ENCODE measurements around the gene TEX29. TPM values are rescaled to one million over a fixed set of nuclear protein-coding genes. Genes with fewer than 3 reads are reported as not detected.

TEX29 gene
- total and polyA plus RNA-seq, 2 of the 4 experiments (the other 2 are of a cell fraction), result 0.46 TPM; not detected in 1

DNA sequence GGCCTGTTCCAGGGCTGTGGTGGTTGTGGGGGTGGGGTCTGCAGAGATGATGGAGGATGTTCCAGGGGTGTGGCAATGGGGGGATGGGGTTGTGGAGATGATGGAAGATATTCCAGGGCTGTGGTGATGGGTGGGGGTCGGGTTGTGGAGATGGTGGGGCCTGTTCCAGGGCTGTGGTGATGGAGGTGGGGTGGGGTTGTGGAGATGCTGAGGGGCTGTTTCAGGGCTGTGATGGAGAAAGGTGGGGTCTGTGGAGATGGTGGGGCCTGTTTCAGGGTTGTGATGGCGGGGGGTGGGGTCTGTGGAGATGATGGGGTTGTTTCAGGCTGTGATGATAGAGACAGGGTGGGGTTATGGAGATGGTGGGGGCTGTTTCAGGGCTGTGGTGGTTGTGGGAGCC is 62.0 kb downstream of the TEX29 start:
- H3K4me3 ChIP-seq (ENCODE audit: insufficient read depth, low read depth, low read length), result no peak overlapping the region
- no peak overlapping the region for H3K27ac ChIP-seq (ENCODE audit: insufficient read depth, low read length)
- POLR2A ChIA-PET (ENCODE audit: unreplicated experiment), result no interaction called here
- no peak overlapping the region for H4K8ac ChIP-seq (ENCODE audit: low read depth in 2 of 2, low read length in 2 of 2)
- H2AK9ac ChIP-seq (replicated peaks; ENCODE audit: low read depth, low read length, poor library complexity), result no peak overlapping the region
- 0% methylated on average over 1 of the region's 2 CpGs; no CpG with 5 or more reads in 1 of the 2 experiments for WGBS, 2 experiments (ENCODE audit: extremely low coverage in 2 of 2, insufficient read length in 1 of 2)
- no peak for ATAC-seq (ENCODE audit: low read depth)
- no peak overlapping the region for H4K5ac ChIP-seq (ENCODE audit: low read depth, low read length)
- dilution Hi-C loops (cut with HindIII; ENCODE audit: low sequenced_read_pairs, unreplicated experiment), result no loop called here
- H3K79me1 ChIP-seq (ENCODE audit: low read depth in 1 of 2, low read length in 2 of 2), result no peaks in the 10 kb centered on the region
- H3K56ac ChIP-seq (ENCODE audit: extremely low read depth, insufficient read depth, low read length), result no peak overlapping the region
- H3K9me3 ChIP-seq (ENCODE audit: control insufficient read depth, insufficient read depth, low read length), result peaks cover 3% of the 10 kb centered on the region; the same call in 1 of the 2 replicates
- no peak for DNase-seq
- no peak overlapping the region for H2BK120ac ChIP-seq (ENCODE audit: low read depth, low read length)
- H3K36me3 ChIP-seq (ENCODE audit: control insufficient read depth, insufficient read depth, low read length), result no peaks in the 10 kb centered on the region
- H3K4ac ChIP-seq (ENCODE audit: low read depth, low read length), result no peak overlapping the region
- no peak overlapping the region for H3K23ac ChIP-seq (ENCODE audit: low read depth, low read length)
- H3K9ac ChIP-seq (ENCODE audit: low read depth, low read length), result no peak overlapping the region
- no peaks in the 10 kb centered on the region; the same call in 1 of the 2 replicates for H3K27me3 ChIP-seq (ENCODE audit: control insufficient read depth, insufficient read depth, low read length)
- intact Hi-C loops (cut with micrococcal nuclease), result no loop called here
- no peak overlapping the region for H3K4me2 ChIP-seq (ENCODE audit: low read depth, low read length)
- H3K14ac ChIP-seq (replicated peaks; ENCODE audit: low read depth, low read length), result no peak overlapping the region
- H4K91ac ChIP-seq (ENCODE audit: insufficient read depth, low read depth, low read length), result no peak overlapping the region
- TF ChIP-seq POLR2A (IDR thresholded peaks at IDR 0.05; ENCODE audit: low read depth, low read length) (no peak), CHD1 (IDR thresholded peaks at IDR 0.05; ENCODE audit: low read depth, low read length) (no peak), BHLHE40 (IDR thresholded peaks at IDR 0.05; ENCODE audit: low read depth, low read length) (no peak), CEBPB (IDR thresholded peaks at IDR 0.05; ENCODE audit: low read depth, low read length) (no peak), RFX5 (IDR thresholded peaks at IDR 0.05; ENCODE audit: low read depth, low read length) (no peak), MXI1 (IDR thresholded peaks at IDR 0.05; ENCODE audit: borderline replicate concordance, low read depth, low read length) (no peak), RCOR1 (IDR thresholded peaks at IDR 0.05; ENCODE audit: insufficient replicate concordance, low read length) (no peak), MAZ (IDR thresholded peaks at IDR 0.05; ENCODE audit: borderline replicate concordance, low read depth, low read length) (no peak), FOS (IDR thresholded peaks at IDR 0.05; ENCODE audit: low read depth, low read length) (no peak), RAD21 (IDR thresholded peaks at IDR 0.05; ENCODE audit: low read length) (no peak), NFE2L2 (IDR thresholded peaks at IDR 0.05; ENCODE audit: low read depth, low read length) (no peak), SMC3 (IDR thresholded peaks at IDR 0.05; ENCODE audit: low read depth, low read length) (no peak), MAFK (IDR thresholded peaks at IDR 0.05; ENCODE audit: low read depth, low read length) (no peak)
- TF ChIP-seq, protein P1, sequence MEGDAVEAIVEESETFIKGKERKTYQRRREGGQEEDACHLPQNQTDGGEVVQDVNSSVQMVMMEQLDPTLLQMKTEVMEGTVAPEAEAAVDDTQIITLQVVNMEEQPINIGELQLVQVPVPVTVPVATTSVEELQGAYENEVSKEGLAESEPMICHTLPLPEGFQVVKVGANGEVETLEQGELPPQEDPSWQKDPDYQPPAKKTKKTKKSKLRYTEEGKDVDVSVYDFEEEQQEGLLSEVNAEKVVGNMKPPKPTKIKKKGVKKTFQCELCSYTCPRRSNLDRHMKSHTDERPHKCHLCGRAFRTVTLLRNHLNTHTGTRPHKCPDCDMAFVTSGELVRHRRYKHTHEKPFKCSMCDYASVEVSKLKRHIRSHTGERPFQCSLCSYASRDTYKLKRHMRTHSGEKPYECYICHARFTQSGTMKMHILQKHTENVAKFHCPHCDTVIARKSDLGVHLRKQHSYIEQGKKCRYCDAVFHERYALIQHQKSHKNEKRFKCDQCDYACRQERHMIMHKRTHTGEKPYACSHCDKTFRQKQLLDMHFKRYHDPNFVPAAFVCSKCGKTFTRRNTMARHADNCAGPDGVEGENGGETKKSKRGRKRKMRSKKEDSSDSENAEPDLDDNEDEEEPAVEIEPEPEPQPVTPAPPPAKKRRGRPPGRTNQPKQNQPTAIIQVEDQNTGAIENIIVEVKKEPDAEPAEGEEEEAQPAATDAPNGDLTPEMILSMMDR (conservative IDR thresholded peaks at IDR 0.05; ENCODE audit: low read depth, low read length), result no peak
- TF ChIP-seq, protein P2, sequence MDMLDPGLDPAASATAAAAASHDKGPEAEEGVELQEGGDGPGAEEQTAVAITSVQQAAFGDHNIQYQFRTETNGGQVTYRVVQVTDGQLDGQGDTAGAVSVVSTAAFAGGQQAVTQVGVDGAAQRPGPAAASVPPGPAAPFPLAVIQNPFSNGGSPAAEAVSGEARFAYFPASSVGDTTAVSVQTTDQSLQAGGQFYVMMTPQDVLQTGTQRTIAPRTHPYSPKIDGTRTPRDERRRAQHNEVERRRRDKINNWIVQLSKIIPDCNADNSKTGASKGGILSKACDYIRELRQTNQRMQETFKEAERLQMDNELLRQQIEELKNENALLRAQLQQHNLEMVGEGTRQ (IDR thresholded peaks at IDR 0.05; ENCODE audit: low read depth, low read length), result no peak
- TF ChIP-seq, protein P3, sequence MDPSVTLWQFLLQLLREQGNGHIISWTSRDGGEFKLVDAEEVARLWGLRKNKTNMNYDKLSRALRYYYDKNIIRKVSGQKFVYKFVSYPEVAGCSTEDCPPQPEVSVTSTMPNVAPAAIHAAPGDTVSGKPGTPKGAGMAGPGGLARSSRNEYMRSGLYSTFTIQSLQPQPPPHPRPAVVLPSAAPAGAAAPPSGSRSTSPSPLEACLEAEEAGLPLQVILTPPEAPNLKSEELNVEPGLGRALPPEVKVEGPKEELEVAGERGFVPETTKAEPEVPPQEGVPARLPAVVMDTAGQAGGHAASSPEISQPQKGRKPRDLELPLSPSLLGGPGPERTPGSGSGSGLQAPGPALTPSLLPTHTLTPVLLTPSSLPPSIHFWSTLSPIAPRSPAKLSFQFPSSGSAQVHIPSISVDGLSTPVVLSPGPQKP (IDR thresholded peaks at IDR 0.05; ENCODE audit: borderline replicate concordance, low read depth, low read length), result no peak
- no peak overlapping the region for H2AK5ac ChIP-seq (ENCODE audit: low read depth, low read length)
- H3K18ac ChIP-seq (ENCODE audit: low read depth, low read length), result no peak overlapping the region
- in situ Hi-C loops (cut with MboI; ENCODE audit: low sequenced_read_pairs), result no loop called here
- no peak overlapping the region for H2BK20ac ChIP-seq (ENCODE audit: low read depth, low read length)
- H2BK5ac ChIP-seq (ENCODE audit: low read depth, low read length, poor library complexity, severe bottlenecking), result no peak overlapping the region
- H3K4me1 ChIP-seq (ENCODE audit: control insufficient read depth, insufficient read depth, low read length), result no peaks in the 10 kb centered on the region
- CTCF ChIA-PET, result no interaction called here
- H3K9me1 ChIP-seq (ENCODE audit: insufficient read depth, low read length), result 0 out of 2 replicates have a peak, but pooled peaks cover 2% of the 10 kb centered on the region
- no peaks in the 10 kb centered on the region for H4K20me1 ChIP-seq (ENCODE audit: insufficient read depth, low read length)
- no peak overlapping the region for H2BK15ac ChIP-seq (ENCODE audit: low read depth, low read length)
- H2AFZ ChIP-seq (replicated peaks; ENCODE audit: low read length, poor library complexity), result no peak overlapping the region
- no TSS peak for BruUV-seq (replicated peaks)

Data from IMR-90 (cell line).